ENCODE measurements around the gene PRPF8. TPM values are rescaled to one million over a fixed set of nuclear protein-coding genes. Genes with fewer than 3 reads are reported as not detected.
A peak's percentile ranks its signal among the peaks of the same experiment; 100 is the strongest.

PRPF8 gene
- total and polyA plus RNA-seq, 2 of the 13 experiments (the other 11 are each of a cell fraction or from before 2014, with no cell fraction given): 112 to 179 TPM

DNA sequence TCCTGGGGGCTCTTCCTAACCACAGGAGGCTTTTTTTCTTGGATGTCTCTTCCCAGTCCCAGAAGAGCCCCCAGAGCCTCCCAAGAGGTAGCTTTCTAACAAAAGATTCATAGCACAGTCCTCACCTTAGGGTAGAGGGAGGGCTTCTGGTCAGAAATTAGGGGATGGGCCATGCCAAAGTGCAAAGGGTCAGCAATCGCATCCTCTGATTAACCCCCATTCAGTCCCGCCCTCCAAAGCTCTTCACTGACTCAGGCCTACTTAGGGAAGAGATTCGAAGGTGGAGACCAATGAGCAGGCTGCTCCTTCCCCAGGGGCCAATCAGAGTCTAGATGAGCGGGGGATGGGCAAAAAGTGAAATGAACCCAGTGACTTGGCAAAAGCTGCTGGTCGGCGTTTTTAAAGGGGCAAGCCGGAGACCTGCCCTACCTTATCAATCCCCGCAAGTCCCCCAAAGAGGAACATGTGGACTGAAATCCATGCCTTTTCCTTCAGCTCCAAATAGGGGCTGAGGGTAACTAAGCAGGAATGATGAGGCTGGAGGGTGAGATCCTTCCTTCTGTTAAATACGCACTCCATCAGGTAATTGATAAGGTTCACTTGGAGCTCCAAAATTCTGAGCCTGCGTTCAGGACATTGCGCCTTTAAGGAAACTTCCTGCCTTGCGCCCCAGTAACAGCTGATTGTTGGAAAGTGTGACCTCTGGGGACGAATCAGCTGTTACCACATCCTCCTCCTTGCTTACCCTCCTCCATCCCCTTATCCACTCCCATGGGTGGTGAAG is 32.4 kb upstream of the PRPF8 start (continued):
- TF ChIP-seq, protein P1, sequence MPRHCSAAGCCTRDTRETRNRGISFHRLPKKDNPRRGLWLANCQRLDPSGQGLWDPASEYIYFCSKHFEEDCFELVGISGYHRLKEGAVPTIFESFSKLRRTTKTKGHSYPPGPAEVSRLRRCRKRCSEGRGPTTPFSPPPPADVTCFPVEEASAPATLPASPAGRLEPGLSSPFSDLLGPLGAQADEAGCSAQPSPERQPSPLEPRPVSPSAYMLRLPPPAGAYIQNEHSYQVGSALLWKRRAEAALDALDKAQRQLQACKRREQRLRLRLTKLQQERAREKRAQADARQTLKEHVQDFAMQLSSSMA (CRISPR knock-in tag; IDR thresholded peaks at IDR 0.05): no peak
- TF ChIP-seq HOXA5 (CRISPR knock-in tag; IDR thresholded peaks at IDR 0.05) (no peak; the same call in 1 of the 2 replicates), IKZF1 (IDR thresholded peaks at IDR 0.05) (no peak), SP4 (CRISPR knock-in tag; IDR thresholded peaks at IDR 0.05) (peak; percentile 43; the same call in 1 of the 2 replicates), KLF16 (CRISPR knock-in tag; IDR thresholded peaks at IDR 0.05) (no peak), HOXD1 (CRISPR knock-in tag; IDR thresholded peaks at IDR 0.05) (no peak), ZNF629 (CRISPR knock-in tag; conservative IDR thresholded peaks at IDR 0.05) (no peak), KLF13 (CRISPR knock-in tag; IDR thresholded peaks at IDR 0.05) (no peak), GTF2F1 (IDR thresholded peaks at IDR 0.05; ENCODE audit: low read length) (no peak), HDAC1 (CRISPR knock-in tag; IDR thresholded peaks at IDR 0.05) (no peak; the same call in 1 of the 2 replicates), FOXK1 (CRISPR knock-in tag; IDR thresholded peaks at IDR 0.05; ENCODE audit: borderline replicate concordance, low read depth) (no peak; the same call in 1 of the 2 replicates), ZNF12 (CRISPR knock-in tag; IDR thresholded peaks at IDR 0.05) (no peak), ZBTB42 (CRISPR knock-in tag; IDR thresholded peaks at IDR 0.05) (no peak), NFYC (CRISPR knock-in tag; IDR thresholded peaks at IDR 0.05) (peak; percentile 86), HOXA3 (CRISPR knock-in tag; IDR thresholded peaks at IDR 0.05) (no peak; the same call in 1 of the 2 replicates), ZNF501 (CRISPR knock-in tag; IDR thresholded peaks at IDR 0.05) (peak; percentile 0), NFE2 (CRISPR knock-in tag; IDR thresholded peaks at IDR 0.05) (peak; percentile 95), MTA3 (CRISPR knock-in tag; IDR thresholded peaks at IDR 0.05) (no peak), ZNF616 (CRISPR knock-in tag; IDR thresholded peaks at IDR 0.05; ENCODE audit: low read depth) (no peak), SP5 (CRISPR knock-in tag; IDR thresholded peaks at IDR 0.05; ENCODE audit: borderline replicate concordance, low read depth) (peak; percentile 68; the same call in 1 of the 2 replicates)
- TF ChIP-seq, protein P2, sequence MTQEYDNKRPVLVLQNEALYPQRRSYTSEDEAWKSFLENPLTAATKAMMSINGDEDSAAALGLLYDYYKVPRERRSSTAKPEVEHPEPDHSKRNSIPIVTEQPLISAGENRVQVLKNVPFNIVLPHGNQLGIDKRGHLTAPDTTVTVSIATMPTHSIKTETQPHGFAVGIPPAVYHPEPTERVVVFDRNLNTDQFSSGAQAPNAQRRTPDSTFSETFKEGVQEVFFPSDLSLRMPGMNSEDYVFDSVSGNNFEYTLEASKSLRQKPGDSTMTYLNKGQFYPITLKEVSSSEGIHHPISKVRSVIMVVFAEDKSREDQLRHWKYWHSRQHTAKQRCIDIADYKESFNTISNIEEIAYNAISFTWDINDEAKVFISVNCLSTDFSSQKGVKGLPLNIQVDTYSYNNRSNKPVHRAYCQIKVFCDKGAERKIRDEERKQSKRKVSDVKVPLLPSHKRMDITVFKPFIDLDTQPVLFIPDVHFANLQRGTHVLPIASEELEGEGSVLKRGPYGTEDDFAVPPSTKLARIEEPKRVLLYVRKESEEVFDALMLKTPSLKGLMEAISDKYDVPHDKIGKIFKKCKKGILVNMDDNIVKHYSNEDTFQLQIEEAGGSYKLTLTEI (CRISPR knock-in tag; conservative IDR thresholded peaks at IDR 0.05): no peak
- TF ChIP-seq, protein P3, sequence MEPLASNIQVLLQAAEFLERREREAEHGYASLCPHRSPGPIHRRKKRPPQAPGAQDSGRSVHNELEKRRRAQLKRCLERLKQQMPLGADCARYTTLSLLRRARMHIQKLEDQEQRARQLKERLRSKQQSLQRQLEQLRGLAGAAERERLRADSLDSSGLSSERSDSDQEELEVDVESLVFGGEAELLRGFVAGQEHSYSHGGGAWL (CRISPR knock-in tag; IDR thresholded peaks at IDR 0.05): no peak
- TF ChIP-seq, protein P4, sequence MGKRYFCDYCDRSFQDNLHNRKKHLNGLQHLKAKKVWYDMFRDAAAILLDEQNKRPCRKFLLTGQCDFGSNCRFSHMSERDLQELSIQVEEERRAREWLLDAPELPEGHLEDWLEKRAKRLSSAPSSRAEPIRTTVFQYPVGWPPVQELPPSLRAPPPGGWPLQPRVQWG (CRISPR knock-in tag; IDR thresholded peaks at IDR 0.05; ENCODE audit: borderline replicate concordance, low read depth): no peak
- TF ChIP-seq, protein P5, sequence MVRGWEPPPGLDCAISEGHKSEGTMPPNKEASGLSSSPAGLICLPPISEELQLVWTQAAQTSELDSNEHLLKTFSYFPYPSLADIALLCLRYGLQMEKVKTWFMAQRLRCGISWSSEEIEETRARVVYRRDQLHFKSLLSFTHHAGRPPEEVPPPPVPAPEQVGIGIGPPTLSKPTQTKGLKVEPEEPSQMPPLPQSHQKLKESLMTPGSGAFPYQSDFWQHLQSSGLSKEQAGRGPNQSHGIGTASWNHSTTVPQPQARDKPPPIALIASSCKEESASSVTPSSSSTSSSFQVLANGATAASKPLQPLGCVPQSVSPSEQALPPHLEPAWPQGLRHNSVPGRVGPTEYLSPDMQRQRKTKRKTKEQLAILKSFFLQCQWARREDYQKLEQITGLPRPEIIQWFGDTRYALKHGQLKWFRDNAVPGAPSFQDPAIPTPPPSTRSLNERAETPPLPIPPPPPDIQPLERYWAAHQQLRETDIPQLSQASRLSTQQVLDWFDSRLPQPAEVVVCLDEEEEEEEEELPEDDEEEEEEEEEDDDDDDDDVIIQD (CRISPR knock-in tag; IDR thresholded peaks at IDR 0.05; ENCODE audit: low read depth): no peak
- TF ChIP-seq, protein P6, sequence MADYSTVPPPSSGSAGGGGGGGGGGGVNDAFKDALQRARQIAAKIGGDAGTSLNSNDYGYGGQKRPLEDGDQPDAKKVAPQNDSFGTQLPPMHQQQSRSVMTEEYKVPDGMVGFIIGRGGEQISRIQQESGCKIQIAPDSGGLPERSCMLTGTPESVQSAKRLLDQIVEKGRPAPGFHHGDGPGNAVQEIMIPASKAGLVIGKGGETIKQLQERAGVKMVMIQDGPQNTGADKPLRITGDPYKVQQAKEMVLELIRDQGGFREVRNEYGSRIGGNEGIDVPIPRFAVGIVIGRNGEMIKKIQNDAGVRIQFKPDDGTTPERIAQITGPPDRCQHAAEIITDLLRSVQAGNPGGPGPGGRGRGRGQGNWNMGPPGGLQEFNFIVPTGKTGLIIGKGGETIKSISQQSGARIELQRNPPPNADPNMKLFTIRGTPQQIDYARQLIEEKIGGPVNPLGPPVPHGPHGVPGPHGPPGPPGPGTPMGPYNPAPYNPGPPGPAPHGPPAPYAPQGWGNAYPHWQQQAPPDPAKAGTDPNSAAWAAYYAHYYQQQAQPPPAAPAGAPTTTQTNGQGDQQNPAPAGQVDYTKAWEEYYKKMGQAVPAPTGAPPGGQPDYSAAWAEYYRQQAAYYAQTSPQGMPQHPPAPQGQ (CRISPR knock-in tag; IDR thresholded peaks at IDR 0.05; ENCODE audit: borderline replicate concordance): no peak
